Activated CD4-positive, alpha-beta T cell treated with anti-CD3 and anti-CD28 coated beads, Interleukin-10, Interleukin-2, amounts not matched to agents 100 ng/mL and 50 ng/mL, durations not matched to agents 16 hours and 8 hours (primary cell): ENCODE results near the gene TRIL.

Experiments
- DNase-seq: peaks from one replicate; pipeline ENCODE4 v3.0.0-alpha.2; 2020

TRIL gene

DNA sequence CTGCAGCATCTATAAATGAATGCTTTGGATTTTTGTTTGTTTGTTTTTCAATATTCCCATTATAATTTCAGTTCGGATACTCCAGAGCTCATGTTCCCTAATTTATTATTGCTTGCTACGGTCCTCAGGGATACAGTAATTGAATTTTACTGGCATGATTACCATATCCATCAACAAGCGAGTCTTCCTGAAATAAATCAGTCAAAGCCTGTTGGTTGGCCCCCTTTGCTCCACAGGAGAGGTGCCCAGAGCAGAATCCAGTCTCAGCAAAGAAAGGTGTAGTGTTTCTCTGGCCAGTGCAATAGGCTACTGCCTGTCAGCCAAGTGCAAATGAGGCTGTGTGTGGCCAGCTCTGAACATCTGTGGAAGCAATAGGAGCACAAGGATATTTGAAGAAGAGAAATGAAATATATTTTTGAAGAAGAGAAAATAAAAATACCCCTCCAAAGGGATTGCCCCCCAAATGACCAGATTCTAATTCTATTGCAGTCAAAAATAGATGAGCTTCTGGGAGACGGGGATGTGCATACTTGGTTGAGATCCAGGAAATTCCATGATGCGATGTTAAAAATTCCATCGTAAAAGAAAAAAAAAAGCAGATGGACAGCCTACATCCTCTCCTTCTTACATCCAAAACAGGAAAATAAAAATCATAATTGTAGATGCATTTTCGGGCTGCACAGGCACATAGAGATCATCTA is 18.1 kb downstream of the TRIL start:
- no peak for DNase-seq

DNA sequence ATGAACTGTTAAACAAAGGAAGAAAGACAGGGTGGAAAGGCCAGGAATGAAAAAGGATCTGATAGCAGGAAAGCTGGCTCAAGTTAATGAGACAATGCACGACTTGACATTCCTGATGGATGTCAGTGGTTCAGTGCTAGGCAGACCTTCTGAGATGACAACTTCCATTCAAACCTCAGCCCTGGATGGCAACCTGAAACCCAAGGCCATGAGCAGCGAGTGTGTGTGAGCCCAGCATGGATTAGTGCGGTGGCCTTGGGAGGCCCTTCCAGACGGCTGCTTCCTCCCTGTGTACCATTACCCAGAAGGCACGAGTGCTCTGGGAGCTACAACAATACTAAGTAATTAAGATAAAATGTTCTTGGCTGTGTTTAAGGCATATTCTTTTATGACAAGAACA is 18.8 kb downstream of the TRIL start:
- DNase-seq, result no peak

DNA sequence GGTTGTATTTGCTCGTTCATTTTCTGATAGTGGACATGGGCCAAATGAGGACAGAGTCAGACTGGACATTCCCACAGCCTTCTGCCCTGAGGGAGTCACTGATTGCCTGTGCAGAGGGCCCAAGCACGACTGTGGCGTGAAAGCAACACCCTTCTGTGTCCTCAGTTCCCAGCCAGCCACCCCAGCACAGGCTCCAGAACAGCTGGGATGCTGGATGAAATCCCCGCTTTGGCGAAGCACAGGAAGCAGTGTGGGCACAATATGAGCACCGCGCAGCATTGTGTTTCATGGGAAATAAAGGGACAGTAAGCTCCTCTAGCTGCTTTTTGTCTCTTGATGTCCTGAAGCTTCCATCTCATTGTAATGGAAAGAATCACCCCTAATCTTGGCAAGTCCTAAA is 20.5 kb downstream of the TRIL start:
- no peak for DNase-seq

DNA sequence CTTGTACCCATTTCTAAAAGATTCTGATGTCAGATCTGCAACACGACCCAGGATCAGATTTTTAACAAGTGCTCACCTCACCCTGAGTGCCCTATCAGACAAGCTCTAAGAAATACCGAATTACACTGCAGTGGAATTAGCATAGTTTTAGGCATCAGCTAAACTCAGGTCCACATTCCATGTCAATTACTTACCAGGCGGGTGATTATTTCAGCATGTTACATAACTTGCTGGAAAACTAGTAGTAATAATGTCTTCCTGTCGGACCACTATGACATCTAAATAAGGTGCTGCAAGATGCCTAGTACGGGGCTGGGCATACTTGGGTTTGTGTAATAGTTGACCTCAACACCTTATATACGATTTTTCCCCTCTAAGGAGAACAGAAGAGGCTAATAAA is 21.0 kb downstream of the TRIL start:
- DNase-seq, result no peak

DNA sequence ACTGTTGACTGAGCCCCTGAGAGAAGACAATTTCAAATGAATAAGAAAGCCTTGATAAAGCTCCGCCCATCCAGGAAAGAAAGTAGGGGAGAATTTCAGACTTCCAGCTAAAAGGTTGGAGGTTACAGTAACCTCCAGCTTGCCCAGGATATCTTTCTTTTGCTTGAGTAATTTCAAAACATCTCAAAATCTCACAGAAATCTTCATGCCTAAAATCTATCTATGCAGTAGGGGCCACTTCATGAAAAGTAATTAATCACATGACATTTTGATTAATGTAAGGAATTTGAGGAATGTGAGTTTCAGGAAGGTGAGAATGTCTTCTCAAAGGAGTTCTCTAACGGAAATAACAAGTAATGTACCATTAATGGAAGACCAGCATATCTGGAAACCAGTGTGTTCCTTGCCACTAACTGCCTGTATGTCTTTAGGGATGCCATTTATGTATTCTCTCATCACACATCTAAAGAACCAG is 24.2 kb downstream of the TRIL start:
- DNase-seq, result no peak

DNA sequence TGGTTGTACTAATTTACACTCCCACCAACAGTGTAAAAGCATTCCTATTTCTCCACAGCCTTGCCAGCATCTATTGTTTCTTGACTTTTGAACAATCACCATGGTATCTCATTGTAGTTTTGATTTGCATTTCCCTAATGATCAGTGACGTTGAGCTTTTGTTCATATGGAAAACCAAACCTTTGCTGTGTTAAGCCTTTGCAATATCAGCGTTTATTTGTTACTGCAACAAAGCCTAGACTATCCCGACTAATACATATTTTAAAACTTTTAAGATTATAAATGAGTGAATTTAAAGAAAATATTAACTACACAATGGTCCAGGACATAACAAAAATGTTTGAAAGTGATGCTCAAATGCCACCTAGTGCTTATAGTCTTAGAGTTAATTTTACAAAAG is 26.6 kb downstream of the TRIL start:
- no peak for DNase-seq

DNA sequence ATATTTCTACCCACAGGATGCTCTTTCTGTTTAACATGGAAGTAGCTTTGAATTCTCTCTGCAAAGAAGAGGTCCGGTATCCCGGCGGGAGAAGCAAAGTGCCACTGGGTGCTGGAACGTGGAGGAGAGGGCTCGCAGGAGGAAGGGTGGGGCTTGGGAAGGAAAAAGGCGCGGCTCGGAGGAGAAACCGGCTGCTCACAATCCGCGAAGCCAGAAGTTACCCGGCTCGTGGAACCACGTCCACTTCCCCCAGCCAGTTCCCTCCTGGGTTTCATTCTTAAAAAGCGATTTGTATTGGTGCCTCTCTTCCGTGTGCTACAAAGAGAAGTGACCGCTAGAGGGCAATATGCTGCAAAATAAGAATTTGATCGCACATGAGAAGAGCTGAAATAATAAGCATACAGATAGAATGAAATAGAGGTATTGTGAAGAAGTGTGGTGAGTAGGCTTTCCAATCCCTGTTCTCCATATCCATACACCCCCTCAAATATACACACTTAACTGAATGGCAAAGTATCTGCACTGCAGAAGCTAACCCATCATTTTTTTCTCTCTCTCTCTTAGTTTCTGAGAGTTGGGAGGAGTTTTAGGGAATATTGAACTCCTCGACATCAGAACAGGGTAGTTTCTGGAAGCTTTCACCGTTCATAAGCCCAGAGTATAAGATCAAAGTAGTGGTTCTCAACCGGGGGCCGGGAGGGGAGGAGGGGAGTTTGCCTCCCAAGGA is 31.1 kb downstream of the TRIL start:
- peak; percentile 78 for DNase-seq

DNA sequence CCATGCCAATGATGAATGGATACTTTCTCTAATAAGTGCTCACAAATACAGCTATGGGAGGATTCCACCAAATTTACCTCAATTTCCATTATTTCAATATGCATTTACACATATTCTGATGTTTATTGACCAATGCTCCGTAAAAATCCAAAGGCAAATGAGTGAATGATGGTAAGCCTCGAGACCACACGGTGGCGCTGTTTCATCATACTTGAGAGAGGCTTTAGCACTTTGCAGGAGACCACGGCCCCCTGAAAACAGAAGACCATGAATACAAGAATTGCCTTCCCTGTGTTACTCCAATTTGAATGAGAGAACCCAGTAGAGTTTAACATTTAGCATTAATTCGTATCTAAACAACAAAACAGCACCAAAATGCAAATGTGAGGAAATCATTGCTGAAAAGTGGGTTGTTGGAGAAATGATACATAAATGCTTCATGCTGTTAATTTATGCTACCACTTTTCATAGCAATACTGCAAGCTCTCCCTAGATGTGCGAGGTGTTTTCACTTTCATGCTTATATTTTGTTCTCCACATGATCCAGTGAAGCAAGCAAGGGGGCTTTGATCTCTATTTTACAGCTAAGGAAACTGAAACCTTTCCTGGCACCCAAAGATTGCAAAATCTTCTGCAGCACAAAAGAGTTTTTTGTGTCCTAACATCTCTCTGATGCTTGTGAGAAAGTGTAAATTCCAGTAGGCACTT is 35.4 kb downstream of the TRIL start:
- DNase-seq, result peak; percentile 56

DNA sequence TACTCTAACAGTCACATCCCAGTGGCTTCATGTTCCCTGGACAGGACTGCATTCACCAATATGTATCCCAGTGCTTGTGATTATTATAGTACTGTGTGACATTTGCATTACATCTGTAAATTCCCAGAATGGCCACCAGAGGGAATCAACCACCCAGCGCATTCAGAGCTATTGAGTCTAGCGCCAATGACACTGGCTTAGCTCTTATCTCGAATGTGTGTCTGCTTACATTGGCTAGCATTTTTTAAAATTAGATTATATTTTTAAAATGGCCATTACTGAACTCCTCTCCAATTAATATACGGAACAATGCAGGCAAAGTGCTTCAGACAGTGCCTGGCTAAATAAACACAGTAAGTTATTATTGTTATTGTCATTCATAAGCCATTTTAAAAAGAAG is 36.3 kb downstream of the TRIL start:
- peak; percentile 58 for DNase-seq

DNA sequence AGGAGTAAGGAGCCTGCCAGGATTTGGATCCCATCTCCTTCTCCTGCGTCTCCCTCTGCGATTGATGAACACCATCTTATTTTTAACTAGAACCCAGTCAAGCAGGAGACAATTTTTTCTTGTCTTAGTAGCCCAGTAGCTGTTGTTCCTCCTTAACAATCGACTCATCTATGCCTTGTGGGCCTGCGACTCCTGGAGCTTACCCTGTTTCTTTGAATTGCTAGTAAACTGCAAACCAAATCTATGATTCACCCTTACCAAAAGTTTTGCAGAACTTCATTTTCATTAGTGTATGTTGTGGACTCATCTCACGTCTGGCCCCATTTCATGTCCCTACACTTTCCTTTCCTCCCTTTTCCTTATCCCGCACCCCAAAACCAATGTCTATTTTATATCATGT is 37.7 kb downstream of the TRIL start:
- no peak for DNase-seq

DNA sequence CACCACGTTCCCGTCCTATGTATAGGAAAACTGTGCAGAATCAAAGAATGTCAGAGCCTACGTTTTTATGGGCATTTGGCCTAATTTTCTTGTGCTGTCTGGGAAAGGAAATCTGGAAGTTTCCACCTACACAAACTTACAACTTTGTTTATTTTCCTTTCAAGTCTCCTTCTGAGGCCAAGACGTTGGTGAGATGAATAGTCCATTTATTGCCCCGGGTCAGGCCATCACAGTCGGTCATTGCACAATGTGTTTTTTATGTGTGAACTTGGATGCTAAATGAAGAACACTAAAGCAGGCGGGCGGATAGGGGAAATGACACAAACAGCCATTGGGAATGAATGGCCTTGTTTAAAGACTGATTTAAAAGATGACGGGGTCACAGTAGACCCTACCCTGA is 38.6 kb downstream of the TRIL start:
- DNase-seq, result no peak

DNA sequence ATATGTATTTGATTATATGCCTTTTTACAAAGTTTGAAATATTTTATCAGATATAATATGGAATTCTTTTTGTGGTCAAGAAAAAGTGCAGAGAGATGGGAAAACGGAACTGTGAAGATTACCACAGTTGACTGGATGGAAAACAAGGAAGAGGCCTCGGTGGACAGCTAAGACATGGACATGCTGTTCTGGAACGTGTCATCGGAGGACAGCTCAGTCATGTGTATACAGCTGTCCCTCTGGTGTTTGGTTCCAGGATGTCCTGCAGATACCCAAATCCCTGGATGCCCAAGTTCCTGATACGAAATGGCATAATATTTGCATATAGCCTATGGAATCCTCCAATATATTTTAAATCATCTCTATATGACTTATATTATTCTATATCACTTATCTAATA is 49.4 kb downstream of the TRIL start:
- DNase-seq, result no peak

DNA sequence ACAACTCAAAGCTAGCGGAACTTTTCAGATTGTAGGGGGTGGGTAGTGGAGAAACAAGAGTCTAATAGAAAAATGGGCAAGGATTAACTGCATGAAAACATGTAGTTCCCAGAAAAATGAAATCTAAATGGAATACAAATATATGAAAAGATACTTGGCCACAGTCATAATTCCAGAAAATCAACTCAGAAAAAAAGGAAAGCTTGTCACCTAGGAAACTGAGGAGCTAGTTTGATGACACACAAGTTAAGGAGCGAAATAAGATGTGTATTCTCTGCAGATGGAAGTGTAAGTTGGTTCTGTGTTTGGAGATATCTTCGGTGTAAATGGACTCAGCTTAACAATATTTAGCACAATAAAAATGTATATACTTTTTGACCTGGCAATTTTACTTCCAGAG is 52.7 kb downstream of the TRIL start:
- no peak for DNase-seq

DNA sequence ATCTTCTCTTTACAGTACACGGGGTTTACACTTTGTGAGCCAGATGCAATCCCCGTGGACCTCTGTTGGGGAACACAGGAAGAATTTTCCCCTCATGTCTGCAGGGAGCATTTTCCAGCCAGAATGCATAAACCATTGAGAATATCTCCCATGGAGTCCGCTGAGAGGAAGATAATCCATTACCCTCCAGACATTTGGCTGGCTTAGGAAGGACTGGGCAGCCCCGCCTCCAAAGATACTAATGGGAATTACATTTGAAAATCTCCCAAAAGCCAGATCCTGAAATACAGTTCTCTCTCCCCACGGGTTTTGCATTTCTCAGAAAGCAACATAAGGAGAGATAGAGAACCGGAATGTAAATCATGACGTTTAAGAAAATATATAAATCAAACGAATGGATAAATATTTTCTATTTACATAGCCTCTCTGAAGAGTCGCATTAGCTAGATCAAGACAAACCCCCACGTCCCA is 53.5 kb downstream of the TRIL start:
- DNase-seq, result no peak

DNA sequence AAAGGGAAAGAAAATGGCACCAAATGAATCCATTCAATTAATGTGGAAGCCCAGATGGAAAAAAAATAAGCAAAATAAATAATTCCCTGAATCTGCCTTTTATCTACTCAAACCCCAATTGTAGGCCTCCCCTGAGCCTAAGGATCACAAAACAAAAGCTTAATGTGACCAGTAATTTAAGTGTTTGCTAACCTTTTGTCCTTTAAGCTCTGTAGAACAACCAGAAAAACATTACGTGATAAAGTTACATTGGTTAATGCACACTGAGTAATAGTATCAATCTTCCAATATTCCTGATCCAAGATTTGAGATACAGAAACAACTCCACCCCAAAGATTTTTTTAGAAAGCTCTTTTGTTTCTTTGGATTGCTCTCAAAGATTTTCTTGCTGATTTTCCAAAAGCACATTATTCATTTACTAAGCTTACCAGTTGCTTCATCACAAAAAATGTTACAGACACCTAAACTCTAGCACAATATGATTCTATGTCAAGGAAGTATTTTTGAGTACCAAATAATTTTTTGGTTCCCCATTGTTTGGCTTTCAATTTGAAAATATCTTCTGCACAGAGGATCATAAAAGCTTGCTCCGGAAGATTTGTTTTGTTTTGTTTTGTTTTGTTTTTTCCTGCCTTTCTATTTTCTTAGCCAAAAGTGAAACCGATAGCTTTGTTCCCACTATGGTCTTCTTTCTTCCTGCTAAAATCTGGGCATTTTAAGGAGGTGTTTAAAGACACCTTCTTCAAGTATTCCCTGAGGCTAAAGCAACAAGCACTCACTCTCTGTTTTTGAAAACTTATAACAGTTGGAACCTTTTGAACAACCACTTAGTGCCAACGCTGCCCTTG is 54.2 kb downstream of the TRIL start:
- no peak for DNase-seq
